ENCODE data around the gene PRDM11.

PRDM11 gene

DNA sequence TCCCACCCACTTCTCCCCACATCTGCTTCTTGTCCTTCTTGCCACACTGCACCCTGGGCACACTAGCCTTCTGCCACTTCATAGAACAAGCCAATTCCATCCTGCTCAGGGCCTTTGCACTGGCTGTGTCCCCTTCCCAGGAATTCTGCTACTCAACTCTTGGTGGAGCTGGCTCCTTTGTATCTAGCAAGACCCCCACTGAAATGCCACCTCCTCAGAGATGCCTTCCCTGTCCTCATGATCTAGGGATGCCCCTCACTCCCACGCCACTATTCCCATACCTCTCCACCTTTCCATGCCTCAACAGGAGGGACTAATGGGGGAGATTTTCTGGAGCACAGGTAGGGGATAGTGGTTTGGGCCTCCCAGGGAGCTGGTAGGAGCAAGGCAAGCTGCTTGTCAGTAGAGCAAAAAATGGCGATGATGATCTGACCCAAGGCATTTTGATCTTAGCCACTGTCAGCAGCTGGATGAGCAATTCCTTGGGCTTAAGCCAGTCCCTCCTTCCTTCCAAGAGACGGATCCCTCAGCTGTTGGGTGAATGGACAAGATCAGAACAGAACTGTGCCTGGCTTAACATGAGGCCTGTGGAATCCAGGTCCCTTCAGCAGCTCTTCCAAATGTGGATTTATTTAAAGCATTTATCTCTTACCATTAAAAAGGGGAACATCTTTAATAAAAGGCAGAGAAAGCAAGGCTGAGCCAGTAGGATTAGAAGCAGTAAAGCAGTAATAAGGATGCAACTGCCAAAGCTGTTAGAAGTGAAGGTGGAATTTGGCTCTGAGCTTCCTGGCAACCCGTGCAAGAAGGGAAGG, 4.0 kb upstream of the PRDM11 start:
- DNase-seq, result no peak

DNA sequence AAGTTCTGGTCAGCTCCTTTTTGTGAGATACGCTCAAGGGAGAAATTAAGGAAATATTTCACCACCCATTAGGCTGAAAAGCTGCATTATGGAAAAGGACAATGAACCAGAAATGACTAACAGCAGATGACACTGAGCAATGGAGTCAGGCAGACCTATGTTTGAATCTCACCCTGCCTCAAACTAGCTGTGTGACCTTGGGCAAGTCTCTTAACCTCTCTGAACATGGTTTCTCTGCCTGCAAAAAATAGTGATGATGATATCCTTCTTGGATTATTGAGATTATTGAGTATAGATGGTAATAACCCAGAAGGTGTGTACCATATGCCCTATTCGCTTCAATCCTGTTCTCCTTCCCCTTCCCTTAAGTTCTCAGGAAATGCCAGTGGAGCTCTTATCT, 2.9 kb upstream of the PRDM11 start:
- no peak for DNase-seq

- no peak for DNase-seq
Measured at GRCh38 chr11:45144126-45145082, 2.0 kb upstream of the PRDM11 start.

DNA sequence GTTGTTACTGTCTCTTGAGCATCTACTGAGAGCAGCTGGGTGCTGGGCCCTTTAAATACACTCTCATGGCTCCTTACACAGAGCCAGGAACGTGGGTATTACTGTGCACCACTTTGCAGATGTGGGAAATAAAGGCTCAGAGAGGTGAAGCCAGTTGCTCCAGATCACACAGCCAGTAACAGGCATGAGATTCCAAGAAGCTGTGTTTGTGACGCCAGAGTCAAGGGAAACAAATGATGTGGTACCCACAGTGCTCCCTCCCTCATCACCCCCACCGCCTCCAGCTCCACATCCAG, 1.4 kb upstream of the PRDM11 start:
- no peak for DNase-seq

DNA sequence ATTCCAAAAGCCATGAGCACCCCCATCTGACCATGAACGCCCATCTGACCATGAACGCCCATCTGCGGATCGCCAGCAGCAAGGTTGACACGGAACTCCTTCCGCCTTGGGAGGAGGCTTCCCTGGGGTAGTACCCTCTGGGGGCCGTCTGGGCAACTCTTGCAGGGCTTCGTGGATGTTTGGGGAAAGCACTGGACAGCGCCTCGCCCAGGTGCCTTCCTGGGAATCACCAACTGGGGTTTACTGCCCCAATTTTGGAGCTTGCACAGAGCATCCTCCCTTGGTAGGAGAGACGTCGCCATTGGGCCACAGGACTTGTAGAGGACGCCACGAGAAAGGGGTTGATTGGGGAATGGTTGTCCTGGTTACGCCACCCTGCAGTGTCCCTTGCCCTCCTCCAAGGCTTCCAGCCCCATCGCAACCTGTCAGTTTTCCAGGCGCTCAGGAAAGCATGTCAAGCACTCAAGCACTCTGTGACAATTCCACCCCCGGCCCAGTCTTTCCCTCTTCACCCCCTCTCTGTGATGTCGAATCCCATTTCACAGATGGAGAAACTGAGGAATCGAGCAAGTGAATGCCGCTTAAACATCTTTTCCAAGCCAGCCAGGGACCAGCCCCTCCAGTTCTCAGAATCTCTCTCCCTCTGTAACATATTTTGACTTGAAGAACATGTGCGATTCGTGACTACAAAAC, 914 bp upstream of the PRDM11 start:
- DNase-seq, result no peak

GRCh38 chr11:45147017-45147728, 734 bp downstream of the PRDM11 start:
- DNase-seq, result peak; percentile 50

DNA sequence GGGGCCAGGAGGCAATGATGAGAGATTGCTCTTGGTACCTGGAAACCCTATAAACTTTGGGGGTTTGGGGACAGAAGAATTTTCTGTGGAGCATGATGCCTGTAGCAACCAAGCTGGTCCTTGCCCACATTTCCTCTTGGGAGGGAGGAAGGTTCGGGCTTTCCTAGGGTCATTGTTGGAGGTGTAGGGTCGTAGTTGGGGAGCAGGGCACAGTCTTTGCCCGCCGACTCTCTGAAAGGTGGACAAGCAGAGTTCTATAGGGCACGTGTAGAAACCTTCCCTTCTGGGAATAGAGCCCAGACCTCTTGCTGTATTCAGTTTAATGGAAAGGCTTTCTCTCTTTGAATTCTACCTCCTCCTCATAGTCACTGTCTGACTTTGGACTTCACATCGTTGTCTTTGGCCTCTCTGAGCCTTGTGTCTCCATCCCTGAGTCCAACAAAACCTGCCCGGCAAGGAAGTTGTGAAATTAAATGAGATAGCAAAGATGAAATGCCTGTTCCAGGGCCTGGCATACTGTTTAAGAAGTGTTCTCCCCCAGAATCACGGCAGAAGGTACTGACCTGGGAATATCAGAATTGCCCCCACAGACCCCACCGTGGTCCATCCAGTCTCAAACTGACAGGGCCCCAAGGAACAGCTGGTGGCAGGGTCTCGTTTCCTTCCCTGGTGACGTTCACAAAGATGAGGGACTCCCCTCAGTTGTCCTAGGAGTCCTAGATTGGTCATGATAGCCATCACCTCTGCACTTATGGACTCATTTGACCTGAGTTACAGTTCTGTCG, 1.6 kb downstream of the PRDM11 start:
- DNase-seq, result no peak

DNA sequence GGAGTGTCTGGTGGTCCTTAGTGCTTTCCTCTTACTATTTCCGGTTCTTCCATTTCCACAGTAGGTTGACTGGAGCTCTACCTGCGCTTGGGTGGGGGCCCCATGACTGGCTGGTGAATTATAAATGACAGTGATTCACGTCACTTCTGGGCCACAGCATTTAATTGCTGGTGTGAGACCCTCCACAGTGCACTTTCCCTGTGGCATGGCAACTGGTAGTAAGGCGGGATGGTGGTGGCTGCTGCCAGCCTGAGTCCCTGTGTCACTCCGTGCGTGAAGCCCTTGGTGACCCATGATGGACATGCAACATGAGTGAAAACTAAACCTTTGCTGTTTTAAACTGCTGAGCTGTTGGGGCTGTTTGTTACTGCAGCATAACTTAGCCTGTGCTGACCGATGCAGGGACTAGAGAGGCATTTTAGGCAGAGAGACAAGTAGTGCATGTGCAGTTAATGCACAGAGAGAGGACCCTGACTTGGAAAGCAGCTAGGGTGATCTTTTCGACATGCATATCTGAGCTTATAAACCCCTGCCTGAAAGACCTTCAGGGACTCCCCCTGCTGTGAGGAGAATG, 3.1 kb downstream of the PRDM11 start:
- DNase-seq, result no peak

DNA sequence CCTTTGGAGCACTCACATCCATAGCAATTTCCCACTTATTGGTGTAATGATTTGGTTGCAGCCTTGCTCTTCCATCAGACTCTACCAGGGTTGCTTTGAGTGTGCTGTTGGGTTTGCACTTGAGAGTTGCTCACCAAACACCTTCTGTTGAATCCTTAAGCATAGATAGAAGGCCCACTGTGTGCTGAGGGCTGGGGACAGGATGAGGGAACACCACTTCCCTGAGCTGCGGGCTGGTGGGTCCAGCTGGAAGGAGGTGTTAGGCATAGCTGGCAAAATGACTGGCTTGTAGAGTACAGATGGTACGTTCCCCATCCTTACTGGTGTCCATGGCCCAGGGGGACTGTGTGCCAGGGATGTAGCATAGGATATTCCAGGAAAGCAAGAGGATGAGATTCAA, 3.9 kb downstream of the PRDM11 start:
- no peak for DNase-seq

- no peak for DNase-seq
Measured at GRCh38 chr11:45150943-45151342, 4.5 kb downstream of the PRDM11 start.

DNA sequence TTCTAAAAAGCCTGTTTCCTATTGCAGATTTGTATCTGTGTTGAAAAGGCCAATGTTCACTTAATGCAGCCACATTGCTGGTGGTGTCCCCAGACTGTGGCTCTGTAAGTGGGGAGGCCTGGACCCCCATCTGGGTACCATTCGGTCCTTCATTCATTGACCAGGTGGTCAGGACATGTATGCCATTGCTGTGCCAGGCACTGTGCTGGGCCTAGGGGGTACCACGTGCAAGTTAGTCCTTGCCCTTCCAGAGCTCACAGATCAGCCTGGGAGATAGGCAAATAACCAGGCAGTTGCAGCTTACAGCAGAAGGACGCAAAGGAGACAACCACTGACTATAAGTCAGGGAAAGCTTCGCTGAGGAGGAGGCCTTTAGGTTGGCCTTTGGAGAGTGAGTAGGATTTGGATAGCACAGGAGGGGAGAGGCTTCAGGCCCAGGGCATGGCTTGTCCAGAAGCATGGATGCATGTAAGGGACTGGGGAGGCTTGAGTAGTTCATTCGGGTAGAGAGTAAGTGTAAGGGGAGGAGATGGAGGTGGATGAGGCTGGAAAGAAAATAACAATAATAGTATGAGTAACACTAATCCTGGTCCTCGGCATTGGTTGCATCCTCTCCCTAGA, 5.0 kb downstream of the PRDM11 start:
- DNase-seq, result no peak

- no peak for DNase-seq
Measured at GRCh38 chr11:45152740-45153595, 6.5 kb downstream of the PRDM11 start.

DNA sequence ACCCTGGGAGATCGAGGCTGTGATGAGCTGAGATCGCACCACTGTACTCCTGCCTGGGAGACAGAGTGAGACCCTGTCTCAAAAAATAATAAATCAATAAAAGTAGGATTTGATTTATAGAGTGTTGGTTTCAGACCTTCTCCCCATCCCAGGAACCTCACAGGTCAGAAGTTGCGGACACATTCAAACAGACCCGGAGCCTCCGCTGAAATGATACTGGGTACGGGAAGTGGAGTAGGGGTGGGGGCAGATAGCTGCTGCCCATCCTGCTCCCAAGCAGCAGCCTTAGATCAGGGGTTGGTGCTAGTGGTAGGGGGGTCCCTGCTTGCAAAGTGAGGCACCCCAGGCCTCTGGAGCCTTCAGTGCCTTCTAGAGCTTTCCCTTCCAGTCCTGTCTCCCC, 7.8 kb downstream of the PRDM11 start:
- no peak for DNase-seq

DNA sequence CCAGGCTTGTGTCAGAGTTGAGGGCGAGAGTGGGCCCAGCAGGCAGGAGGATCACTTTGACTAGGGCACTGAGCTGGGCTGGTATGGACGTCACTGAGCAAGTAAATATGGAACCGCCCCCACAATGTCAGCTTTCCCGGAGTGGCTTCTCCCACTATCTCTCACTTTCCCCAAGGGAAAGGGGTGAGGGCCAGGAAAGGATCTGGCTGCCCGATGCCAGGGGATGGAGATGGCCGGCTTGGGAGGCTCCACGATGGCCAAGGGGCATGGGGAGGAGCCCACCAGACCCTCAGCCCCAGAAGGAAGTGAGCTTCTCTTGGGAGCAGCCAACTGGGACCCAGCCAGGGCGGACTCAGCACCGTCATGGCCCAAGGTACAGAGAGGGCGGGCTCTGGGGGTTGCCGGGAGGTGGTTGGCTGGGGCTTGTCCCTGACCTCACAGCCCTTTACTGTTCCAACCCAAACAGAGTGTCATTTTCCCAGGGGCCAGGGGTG, 8.7 kb downstream of the PRDM11 start:
- no peak for DNase-seq

DNA sequence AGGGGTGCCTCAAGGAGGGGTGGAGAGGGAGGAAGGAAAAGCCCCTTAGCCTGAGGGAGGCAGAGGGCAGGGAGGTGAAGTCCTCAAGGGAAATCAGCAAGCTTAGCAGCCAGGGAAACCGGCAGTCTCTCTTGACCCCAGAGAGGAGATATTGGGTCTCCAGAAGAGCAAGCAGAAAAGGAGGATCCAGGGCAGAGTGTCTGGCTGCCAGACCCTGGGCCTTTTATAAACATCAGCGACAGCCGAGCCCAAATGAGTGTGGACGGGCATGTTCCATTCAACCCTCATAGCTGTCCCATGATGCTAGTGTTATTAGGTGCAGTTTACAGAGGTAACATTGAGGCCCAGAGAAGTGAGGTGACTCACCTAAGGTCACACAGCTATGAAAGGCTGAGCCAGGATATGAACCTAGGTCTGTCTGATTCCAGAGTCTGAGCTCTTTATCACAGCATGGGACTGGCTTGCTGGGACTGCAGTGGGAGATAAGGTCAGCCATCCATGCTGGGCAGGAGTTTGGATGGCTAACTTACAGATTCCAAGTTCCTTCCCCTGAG, 9.3 kb downstream of the PRDM11 start:
- DNase-seq, result no peak

DNA sequence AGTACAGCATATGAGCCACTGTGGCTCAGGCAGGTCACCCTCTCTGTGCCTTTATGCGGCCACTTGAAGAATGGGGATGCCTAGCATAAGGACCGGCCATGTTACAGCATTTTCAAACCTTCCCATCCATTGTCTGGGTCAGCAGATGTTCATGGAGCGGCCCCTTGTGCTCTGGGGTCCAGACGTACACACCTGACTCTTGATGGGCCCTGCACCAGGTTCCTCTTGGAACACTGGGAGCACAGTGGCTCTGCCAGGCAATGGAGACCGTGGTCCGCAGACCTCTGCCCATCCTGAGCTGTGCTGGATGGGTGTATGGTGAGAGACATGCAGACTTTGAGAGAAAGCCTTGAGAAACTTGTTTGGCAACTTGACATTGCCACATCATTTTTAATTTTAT, 9.8 kb downstream of the PRDM11 start:
- no peak for DNase-seq

DNA sequence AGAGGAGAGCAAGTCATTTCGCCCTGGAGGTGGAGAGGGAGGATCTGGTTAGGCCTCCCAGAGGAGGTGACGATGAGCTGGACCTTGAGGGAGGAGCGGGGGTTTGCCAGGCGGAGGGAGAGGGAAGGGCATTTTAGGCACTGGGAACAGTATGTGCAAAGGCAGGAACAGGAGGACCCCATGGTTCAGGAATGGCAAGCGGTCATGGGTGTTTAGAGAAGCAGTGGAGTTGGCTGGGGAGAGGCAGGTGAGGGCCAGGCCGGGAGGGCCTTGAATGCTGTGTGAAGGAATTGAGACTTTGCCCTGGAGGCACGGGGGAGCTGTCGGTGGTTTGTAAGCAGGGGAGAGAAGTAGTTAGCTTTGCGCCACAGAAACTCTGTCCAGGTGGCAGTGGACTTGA, 10.3 kb downstream of the PRDM11 start:
- DNase-seq, result no peak

DNA sequence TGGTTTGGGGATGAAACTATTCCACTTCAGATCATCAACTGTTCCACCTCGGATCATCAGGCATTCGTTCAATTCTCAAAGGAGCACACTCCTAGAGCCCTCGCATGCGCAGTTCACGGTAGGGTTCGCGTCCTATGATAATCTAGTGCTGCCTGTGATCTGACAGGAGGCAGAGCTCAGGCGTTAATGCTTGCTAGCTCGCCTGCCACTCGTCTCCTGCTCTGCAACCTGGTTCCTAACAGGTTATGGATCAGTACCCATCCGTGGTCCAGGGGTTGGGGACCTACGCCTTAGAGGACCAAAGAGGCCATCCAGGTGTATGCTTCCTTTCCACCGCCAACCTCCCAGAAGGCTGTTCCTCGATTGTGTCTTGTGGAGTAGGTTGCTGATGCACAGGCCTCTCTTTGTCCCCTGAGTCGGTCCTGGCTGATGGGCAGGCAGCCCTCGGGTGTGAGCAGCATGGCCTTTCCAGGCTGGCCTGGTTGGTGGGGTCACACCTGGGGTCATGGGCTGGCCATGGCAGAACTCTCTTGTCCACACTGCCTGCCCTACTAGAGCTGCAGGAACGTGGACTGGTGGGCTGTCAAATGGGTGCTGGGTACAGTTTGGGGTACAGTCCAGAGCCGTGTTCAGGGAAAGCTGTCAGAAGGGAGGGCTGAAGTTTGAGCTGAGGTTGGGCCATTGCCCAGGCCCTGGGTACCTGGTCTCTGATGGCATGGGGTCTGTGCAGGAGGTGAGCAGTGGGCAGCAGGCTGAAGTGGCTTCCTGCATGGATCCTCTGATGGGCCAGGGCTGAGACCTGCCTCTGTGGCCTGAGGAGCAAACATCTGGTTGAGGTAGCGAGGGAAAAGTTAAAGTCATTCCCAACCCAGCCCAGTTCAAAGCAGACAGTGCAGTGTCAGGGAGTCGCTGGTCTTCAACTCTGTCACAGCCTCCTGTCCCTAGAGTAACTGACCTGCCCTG, 11.1 kb downstream of the PRDM11 start:
- no peak for DNase-seq
